NCI-H524 (cell line): ENCODE measurements around the gene TEX22.

Experiments used
- DNase-seq, 2 experiments: peaks; one replicate each; lab custom pipeline; 2025; lab: John Stamatoyannopoulos, UW

TEX22 gene

DNA sequence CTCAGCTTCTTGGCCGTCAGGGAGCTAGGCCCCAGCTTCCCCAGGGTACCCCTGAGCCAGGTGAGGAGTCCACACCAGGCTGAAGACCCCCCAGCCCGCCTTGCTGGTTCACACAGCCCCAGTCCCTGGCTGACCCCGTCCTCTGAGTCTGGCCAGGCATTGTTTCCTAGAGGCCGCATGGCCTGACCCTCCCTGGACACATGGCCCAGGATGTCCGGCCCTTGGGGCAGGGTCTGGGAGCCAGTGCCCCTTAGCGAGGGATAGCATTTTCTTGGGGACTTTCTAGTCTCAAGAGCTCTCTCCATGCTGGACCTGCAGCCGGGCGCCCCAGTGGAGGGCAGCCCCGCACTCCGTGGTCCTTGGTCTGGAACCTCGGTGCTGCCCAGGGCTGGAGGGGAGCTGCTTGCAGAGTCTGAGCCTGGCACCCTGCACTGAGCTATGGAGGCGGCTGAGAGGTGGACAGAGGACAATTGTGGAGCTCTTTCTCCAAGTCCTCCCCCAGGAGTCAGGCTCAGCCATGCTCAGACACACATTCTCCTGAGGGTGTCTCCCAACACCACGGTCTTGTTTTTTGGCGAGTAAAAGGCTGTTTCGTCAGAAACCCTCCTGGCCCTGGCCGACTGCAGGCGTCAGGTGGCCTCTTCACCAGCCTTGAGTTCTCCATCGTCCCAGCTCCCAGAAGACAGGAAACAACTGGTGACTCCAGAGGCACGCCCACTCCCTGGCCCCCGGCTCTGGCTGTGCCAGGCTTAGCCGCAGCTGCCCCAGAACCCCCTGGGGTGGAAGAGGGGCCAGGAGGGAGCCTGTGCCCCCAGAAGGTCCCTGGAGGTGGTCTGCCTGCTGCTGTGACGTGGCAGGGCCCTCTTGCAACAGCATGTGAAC, 58.6 kb downstream of the TEX22 start:
- DNase-seq: no peak

DNA sequence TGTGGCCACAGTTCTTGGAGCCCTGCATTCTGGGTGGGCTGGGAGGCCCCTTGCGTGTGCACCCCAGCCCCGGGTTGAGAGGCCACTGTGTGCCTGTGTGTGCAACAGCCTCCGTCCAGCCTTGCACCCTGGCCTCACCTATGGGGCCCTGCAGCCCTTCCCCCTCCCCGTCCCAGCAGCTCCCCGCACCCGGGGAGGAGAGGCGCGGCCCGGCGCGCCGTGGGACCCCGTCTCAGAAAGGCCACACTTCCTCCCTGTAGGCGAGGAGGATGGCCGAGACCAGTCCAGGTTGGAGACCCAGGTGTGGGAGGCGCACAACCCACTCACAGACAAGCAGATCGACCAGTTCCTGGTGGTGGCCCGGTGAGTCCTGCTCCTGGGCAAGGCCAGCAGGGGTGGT, 59.7 kb downstream of the TEX22 start:
- DNase-seq: no peak

DNA sequence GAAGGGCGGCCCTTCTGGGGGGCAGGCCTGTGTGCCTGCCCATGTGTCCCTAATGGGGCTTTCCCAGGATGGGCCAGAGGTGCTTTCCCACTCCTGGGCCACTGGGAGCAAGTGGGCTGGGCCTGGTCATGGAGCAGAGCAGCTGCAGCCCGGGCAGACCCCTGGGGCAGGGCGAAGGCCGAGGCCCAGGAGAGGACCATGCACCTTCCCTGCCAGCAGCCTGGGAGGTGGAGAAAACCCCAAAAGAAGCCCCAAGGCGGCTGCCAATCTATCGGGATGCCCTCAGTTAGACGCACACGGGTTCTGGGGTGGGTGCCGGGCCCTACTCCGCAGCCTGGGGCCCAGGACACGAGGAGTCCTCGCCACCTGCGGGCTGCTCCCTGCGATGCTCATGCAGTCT, 60.2 kb downstream of the TEX22 start:
- no peak for DNase-seq

DNA sequence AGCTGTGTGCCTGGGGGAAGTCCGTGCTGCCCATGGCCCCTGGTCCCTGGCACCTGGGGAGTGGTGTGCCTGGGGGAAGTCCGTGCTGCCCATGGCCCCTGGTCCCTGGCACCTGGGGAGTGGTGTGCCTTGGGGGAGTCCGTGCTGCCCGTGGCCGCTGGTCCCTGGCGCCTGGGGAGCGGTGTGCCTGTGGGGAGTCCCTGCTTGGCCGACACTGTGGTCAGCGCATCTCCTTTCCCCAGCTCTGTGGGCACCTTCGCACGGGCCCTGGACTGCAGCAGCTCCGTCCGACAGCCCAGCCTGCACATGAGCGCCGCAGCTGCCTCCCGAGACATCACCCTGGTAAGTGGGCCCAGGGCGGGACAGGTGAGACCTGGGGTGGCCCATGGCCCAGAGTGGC, 61.8 kb downstream of the TEX22 start:
- no peak for DNase-seq

DNA sequence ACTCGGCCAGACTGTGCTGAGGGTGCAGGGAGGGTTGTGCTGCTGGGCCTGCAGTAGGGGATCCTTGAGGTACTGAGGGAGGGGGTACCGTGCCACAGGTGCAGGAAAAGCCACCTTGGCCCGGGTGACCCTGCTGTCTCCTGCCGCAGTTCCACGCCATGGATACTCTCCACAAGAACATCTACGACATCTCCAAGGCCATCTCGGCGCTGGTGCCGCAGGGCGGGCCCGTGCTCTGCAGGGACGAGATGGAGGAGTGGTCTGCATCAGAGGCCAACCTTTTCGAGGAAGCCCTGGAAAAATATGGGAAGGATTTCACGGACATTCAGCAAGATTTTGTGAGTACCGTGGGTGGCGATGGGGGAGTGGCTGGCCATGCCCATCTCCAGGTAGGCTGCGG, 62.3 kb downstream of the TEX22 start:
- DNase-seq: no peak

DNA sequence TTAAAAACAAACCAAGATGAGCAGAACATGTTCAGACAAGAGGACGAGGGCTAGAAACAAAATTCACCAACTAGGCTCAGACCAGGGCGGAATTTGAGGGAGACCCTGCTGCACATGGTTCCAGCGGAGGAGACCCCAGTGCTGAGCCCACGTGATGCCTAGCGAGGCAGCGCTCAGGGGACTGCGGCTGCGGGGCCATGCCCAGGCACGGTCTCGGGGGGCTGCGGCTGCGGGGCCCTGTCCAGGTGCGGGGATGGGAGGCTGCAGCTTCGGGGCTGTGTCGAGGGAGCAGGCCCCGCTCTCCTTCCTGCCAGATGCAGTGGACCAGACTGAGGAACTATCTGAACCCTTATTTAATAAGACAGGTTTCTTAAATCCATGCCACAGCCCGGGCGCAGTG, 63.6 kb downstream of the TEX22 start:
- no peak for DNase-seq
